DLD1 (cell line): Measurements from ENCODE around the gene CPNE9.

Experiments
- in situ Hi-C: cut with HindIII; loops from 2 replicates; pipeline ENCODE4 v1.10.0; 2017; ENCODE audit warnings: low sequenced_read_pairs

CPNE9 gene

GRCh38 chr3:9703736-9704346 lies at the start of gene CPNE9:
TSS of gene CPNE9 (plus strand) at chr3:9703833. CDS start at chr3:9703997, 164 bp downstream.
- in situ Hi-C loops, result no loop called here

GRCh38 chr3:9659849-9660248 lies 43.8 kb upstream of the CPNE9 start:
- in situ Hi-C loops, result no loop called here

- in situ Hi-C loops, result no loop called here
Observed at GRCh38 chr3:9660972-9661371, 42.7 kb upstream of the CPNE9 start.

GRCh38 chr3:9664119-9664751 lies 39.4 kb upstream of the CPNE9 start:
- in situ Hi-C loops, result no loop called here

GRCh38 chr3:9666704-9667445 lies 36.8 kb upstream of the CPNE9 start:
- in situ Hi-C loops, result no loop called here

GRCh38 chr3:9669277-9669676 lies 34.4 kb upstream of the CPNE9 start:
- in situ Hi-C loops, result no loop called here

- in situ Hi-C loops, result no loop called here
Observed at GRCh38 chr3:9669720-9670432, 33.8 kb upstream of the CPNE9 start.

GRCh38 chr3:9673082-9673481 lies 30.6 kb upstream of the CPNE9 start:
- in situ Hi-C loops, result no loop called here

GRCh38 chr3:9673752-9674151 lies 29.9 kb upstream of the CPNE9 start:
- in situ Hi-C loops, result no loop called here

GRCh38 chr3:9675736-9676290 lies 27.8 kb upstream of the CPNE9 start:
- in situ Hi-C loops, result no loop called here

- in situ Hi-C loops, result no loop called here
Observed at GRCh38 chr3:9676785-9677184, 26.8 kb upstream of the CPNE9 start.

- in situ Hi-C loops, result no loop called here
Observed at GRCh38 chr3:9678493-9678892, 25.1 kb upstream of the CPNE9 start.

GRCh38 chr3:9679476-9680080 lies 24.1 kb upstream of the CPNE9 start:
- in situ Hi-C loops, result no loop called here

- in situ Hi-C loops, result no loop called here
Observed at GRCh38 chr3:9681011-9681722, 22.5 kb upstream of the CPNE9 start.

- in situ Hi-C loops, result no loop called here
Observed at GRCh38 chr3:9681723-9682081, 21.9 kb upstream of the CPNE9 start.

GRCh38 chr3:9682096-9682495 lies 21.5 kb upstream of the CPNE9 start:
- in situ Hi-C loops, result no loop called here

- in situ Hi-C loops, result no loop called here
Observed at GRCh38 chr3:9683426-9683825, 20.2 kb upstream of the CPNE9 start.

- in situ Hi-C loops, result no loop called here
Observed at GRCh38 chr3:9685216-9686049, 18.2 kb upstream of the CPNE9 start.

- in situ Hi-C loops, result no loop called here
Observed at GRCh38 chr3:9686050-9686550, 17.5 kb upstream of the CPNE9 start.
